Activated CD4-positive, CD25-positive, alpha-beta regulatory T cell treated with anti-CD3 and anti-CD28 coated beads, Interleukin-2, amount 50 U/mL, for 24 hours (primary cell): Measurements from ENCODE around the gene NETO2.
A peak's percentile ranks its signal among the peaks of the same experiment; 100 is the strongest.
"Not testable (repeated sequence)": the region's sequence is repeated elsewhere in the genome, so short reads cannot be mapped to it uniquely, and the experiment has no call there.

ENCODE experiments used
- ATAC-seq, 2 donors: fragments of 150-1000 bp; cut with Tn5 transposase; one replicate each; pipeline ENCODE4 v1.10.0; 2021; ENCODE audit warnings: mild to moderate bottlenecking in 1 of 2, moderate library complexity in 1 of 2

Gene NETO2, protein sequence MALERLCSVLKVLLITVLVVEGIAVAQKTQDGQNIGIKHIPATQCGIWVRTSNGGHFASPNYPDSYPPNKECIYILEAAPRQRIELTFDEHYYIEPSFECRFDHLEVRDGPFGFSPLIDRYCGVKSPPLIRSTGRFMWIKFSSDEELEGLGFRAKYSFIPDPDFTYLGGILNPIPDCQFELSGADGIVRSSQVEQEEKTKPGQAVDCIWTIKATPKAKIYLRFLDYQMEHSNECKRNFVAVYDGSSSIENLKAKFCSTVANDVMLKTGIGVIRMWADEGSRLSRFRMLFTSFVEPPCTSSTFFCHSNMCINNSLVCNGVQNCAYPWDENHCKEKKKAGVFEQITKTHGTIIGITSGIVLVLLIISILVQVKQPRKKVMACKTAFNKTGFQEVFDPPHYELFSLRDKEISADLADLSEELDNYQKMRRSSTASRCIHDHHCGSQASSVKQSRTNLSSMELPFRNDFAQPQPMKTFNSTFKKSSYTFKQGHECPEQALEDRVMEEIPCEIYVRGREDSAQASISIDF

DNA sequence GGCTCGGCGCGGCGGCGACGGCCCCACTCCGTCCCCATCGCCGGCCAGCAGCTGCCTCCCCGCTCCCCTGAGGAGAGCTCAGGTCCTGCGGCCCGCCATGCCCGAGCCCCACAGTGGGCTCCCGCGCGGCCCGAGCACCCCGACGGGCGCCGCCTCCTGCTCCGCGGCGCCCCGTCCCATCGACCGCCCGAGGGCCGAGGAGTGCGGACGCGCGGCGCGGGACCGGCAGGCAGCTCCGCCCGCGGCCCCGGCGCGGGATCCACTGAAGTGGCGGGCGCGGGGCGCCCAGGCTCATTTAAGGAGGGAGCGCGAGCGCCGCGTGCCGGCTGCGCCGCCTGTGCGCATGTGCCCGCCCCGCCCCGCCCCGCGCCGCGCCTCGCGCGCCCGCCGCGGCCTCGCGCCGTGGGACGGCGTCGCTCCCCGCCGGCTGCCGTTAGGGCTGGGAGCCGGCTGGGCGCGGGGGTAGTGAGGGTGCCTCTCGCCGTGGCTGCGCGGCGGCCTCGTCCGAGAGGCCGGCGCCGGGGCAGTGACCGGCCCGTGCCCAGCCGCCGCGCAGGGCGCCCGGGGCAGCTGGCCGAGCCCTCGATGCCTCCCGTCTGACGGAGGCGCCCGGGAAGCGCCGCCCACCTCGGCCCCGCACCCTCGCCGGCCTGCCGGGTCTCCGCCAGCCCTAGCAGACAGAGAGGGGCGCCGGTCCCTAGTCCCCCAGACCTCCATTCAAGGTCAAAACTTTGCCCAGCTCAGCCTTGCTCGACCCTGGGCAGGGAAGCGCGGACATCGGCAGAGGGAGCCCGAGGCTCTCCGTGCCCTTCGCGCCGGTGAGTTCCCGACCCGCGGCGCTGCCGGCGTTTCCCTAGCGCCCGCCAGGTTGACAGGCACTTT, at the start of gene NETO2:
NETO2 (minus strand) TSS at position 269 of the 882 bp plus-strand sequence. CDS start 333 bp downstream, outside the sequence.
- peak; percentile 71 to 73 for ATAC-seq

DNA sequence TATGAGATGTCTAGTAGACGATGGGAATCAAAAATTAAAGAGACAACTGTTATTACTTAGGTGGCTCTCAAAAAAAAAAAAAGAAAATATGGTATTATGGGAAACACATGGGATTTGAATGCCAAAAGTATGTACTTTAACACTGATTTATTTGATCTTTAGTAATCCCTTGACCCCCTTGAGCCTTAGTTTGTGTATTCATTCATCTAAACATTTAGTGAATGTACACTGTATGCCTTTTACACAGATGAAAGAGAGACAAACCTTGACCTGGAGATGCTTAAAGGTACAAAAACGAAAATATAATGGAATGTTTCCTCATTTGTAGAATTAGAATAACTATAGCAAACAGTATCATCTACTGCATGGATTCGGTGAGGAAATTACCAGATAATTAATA, 38.6 kb upstream of the NETO2 start:
- ATAC-seq, result no peak

DNA sequence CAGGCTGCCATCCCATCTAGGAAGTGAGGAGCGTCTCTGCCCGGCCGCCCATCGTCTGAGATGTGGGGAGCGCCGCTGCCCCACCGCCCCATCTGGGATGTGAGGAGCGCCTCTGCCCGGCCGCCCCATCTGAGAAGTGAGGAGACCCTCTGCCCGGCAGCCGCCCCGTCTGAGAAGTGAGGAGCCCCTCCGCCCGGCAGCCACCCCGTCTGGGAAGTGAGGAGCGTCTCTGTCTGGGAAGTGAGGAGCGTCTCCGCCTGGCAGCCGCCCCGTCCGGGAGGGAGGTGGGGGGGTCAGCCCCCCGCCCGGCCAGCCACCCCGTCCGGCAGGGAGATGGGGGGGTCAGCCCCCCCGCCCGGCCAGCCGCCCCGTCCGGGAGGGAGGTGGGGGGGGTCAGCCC, 37.3 kb upstream of the NETO2 start:
- not testable (repeated sequence) for ATAC-seq

DNA sequence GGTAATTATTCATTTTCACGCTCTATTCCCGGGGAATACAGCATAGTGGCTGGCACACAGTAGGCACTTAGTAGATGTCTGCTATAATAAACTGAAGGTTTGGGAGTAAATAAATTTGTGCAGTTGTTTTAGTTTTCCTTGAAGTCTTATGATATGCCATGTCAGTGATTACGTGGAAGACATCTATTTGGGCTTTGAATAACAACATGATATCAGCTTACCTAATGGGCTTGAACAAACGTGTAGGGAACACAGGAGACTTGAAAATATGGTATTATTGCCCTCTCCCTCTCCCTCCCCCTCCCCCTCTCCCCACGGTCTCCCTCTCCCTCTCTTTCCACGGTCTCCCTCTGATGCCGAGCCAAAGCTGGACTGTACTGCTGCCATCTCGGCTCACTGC, 36.3 kb upstream of the NETO2 start:
- ATAC-seq, result no peak

DNA sequence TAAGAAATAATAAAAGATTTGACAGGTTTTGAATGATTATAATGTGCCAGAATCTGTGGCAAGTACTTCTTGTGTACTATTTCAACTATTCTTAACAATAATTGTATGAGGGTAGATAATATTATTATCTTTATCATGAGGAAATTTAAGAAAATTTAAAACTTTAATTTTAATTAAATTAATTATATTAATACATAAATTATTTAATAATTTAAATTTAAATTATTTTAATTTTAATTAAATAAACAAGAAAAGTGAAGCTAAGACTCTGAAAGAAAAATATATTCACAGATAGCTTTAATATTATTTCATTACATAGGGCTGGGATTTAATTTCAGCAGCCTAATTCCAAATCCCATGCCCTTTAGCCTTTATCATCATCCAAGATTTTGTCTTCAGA, 31.4 kb upstream of the NETO2 start:
- no peak for ATAC-seq

DNA sequence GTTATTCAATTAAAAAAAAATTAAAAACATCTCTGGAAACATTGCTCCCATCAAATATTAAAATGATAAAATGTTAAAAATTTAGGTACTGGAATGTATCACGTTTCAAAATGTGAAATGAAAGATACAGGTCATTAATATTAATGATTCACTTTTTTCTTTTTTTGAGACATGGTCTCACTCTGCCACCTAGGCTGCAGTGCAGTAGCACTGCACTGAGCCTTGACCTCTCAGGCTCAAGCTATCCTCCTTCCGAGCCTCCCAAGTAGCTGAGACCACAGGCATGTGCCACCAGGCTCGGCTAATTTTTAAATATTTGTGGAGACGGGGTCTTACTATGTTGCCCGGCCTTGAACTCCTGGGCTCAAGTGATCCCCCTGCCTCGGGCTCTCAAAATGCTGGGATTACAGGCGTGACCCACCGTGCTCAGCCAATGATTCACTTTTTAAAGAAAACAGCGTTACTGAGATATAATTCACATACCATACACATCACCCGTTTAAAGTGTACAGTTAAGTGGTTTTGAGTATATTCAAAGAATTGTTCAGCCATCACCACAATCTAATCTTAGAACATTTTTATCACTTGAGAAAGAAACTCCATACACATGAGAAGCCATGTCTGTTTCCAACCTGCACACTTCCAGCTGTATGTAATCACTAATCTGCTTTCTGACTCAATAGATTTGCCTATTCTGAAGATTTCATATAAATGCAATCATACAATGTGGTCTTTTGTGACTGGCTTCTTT, 19.1 kb upstream of the NETO2 start:
- no peak for ATAC-seq

DNA sequence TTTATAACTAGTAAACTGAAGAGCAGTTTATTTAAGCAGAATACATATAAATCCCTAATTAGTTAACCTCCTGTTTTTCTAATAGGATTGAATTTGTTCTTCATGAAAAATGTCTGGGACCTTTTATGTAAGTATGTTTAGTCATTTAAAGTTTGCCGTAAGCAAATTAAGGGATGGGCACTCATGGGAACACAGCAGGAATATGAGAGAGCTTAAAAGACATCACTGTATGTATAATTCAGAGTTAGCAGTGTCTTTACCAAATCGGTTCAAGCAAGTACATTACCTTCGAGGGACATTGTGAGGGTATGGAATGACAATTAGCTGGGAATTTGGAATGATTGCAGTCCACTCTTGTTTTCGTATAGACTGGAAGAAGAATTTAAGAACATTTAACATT, 17.7 kb upstream of the NETO2 start:
- no peak for ATAC-seq

DNA sequence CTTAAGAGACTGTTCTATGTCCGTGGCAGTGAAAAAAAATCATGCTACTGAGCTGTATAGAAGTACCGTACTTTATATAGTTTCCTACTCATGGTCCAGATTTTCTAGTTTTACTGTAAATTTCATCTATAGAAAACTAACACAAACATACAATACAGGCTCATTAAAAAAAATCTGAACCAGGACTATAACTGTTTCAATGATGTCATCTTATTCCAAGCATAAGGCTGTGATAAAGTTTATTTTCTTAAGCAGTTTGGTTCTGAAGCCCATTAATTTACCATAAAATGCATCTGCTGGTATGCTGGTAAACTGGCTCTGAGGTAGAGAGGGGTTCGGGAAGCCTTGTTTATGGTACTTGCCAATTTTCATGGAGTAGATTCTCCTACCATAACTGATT, 16.7 kb upstream of the NETO2 start:
- no peak for ATAC-seq

DNA sequence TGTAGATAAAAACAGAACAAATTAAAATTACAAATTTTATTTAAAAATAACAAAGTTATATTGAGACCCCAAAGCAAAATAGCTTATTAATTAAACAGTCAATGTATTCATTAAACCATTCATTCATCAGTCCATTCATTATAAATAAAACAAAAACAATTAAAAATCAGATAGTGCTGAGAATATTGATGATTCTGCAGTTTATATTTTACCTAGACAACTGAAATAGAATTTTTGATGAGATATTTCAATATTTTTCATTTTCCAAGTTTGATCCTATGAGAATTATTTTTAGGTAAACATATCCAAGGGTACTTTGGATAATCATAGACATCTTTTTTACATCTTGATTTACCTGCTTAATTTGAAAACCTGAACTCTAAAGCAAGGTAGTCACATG, 15.2 kb upstream of the NETO2 start:
- no peak for ATAC-seq

DNA sequence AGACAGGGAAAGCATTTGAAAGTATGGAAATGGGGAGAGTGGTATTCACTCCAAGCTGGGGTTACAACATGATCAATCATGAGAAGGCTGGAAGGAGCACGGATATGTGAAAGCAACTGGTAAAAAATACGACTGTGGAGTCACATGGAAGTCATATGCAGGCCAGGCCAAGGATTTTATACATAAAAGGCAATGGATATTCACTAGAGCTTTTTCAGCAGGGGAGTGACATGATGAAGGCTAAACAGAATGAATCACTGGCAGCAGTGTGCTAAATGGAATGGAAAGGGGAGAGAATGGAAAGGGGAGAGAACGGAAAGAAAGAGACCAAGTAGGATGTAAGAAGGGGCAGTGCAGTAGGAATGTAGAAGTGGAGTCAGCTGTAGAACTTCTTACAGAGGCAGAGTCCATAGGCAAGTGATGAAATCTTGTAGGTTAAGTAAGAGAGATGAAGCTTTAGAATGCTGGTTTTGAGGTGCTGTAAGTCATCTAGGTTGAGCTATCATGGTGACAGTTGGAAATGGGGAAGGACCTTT, 13.0 kb upstream of the NETO2 start:
- ATAC-seq, result no peak

DNA sequence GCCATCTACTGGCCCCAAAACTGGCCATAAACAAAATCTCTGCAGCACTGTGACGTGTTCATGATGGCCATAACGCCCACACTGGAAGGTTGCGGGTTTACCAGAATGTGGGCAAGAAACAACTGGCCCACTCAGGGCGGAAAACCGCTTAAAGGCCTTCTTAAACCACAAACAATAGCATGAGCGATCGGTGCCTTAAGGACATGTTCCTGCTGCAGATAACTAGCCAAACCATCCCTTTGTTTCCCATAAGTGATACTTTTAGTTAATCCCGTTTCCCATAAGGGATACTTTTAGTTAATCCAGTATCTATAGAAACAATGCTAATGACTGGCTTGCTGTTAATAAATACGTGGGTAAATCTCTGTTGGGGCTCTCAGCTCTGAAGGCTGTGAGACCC, 8.8 kb upstream of the NETO2 start:
- ATAC-seq, result not testable (repeated sequence)

DNA sequence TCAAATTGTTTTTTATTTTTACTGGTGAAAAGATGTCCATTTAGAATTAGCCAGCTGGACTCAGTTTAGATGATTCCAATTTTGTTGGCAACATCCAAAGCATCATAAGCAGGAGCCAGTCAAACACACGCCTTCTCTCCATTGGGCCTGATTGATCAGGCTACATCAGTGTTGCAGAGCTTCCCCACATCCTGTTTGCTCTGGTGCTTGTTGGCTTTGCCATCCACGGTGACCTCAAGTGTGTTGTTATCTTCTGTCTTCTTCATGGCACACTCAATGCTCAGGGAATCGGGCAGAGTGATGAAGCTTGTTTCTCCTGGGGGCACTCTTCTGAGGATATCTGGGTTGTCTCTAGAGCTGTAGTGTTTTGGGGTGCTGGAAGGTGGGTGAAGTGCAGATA, 6.3 kb upstream of the NETO2 start:
- ATAC-seq, result no peak

DNA sequence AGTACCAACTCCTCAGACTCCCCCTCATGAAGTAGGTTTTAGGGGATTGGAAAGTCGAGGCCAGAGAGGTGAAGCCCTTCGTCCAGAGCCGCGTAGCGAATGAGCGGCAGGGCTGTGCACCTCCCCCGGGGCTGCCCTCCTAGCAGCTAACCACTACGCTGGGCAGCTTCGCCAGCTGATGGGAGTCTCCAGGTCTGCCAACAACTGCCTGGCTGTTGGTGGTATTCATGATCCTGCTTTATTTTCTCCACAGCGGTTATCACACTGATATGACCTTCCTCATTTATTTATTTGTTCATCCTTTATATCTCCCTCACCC, 773 bp upstream of the NETO2 start:
- ATAC-seq, result no peak

DNA sequence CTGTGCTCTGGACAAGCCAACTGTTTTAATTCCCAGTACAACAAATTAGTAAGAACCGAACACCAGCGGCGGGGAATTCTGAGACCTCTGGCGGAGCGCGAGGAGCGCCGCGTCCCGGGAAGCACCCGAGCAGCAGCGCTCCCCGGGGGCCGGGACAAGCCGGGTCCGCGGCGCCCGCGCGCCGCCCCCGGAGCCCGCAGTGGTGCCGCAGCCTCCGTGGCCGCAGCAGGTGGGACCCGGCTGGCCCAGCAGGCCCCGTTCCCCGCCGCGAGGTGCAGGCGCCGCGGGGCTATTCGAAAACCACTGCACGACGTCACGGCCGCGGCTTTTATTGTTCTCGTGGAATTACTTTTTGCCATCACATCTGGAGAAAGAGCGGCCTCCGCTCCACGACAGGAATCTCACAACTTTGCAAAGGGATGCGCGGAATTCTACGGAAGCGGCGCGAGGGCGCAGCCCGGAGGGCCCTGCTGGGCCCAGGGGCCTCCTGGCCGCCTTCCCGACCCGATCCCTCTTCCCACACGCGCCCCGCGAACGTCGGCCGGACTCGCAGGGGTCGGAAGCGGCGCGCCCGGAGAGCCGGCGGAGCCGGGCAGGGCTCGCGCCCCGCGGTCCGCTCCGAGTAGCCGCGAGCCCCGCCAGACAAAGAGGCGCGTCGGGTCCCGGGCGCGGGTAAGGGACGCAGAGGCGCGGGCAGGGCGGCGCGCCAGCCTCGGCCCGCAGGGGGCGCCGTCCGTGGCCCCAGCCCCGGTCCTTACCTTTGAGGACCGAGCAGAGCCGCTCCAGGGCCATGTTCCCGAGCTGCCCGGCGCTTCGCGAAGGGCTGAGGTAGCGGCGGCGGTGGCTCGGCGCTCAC, 696 bp downstream of the NETO2 start:
- ATAC-seq, result peak; percentile 74 to 81

DNA sequence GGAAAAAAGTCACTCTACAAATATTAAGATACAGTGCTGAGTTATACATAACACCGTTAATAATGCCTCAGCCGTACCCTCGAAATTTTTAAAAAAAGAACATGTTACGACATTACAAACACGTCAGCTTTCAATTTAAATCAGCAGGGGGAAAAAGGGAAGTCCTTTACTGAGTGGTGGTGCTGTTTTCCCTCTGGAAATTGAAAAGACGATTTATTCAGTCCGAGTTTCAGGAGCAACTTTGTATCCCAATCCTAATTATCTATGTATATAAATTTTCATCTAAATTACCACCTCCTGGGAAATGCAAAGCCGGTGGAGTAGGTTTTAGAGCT, 1.3 kb downstream of the NETO2 start:
- no peak for ATAC-seq

DNA sequence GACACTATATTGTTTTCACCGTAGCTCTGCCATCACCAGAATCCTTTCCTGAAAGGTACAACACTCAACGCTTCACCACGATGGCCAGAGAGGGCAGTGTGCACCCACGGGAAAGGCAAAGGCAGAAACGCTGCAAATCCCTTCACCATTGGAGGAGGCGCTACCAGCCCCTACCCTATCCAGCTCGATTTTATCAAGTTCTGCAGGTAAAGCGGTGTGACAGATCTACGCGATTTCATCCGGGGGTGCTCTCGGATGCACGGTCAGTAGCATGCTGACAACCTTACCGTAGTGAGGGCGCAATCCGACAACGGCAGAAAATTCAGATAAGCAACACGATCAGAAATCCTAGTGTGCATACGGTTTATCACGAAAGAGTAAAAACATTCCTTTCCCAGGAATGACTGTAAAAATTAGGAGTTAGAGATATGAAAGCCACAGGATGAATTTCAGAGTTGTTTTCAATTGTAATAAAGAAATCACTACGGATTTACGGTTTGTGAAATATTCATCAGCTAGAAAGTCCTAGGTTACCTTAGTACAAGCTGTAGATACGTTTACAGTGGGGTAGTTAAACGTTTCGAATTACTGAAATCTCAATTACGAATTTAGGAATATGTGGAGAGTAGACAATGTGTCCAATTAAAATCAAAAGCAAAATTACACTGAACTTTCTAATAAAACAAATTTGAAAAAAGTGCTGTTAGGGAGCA, 1.8 kb downstream of the NETO2 start:
- peak; percentile 55 to 57 for ATAC-seq

DNA sequence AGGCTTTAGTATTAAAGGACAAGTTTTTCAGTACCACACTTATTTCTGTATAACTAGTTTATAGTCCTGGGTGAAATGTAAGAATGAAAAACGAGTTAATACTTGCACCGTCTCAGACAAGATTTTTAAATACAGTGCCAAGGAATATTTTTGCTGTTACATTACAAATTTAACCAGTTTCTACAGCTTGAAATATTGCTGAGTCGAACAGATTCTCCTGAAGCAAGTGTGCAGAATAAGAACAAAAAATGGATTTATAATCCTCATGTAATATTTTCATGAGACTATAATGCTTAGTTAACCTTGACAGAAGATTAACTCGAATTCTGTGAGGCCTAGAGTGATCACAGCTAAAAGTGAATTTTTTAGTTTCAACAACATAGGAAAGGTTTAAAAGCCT, 3.1 kb downstream of the NETO2 start:
- no peak for ATAC-seq

DNA sequence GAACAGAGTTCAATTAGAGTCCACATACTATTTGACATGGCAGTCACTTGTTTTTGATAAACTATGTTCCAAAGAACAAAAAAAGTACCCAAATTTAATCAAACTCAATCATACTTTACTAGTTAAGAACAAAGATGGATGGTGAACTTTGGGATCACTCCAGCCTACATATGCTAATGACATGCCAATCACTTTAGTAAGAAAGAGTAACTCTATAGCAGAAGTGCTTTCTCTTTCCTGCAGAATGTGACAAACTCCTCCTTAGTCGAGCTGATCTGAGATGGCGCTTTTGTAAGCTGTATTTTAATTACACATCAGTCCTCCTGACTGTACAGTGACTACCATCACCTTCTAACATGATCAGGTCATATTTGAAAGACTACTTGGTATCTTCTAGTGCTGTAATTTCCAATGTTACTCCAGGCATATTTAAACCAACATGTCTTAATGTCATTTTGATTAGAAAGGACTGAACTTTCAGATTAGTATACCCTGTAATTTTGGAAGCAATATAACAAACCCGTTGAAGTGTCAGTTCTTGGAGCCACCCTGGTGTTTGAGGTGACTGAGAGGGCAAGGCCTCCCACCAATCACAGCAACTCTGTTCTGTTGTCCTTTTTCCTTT, 4.1 kb downstream of the NETO2 start:
- ATAC-seq, result no peak

DNA sequence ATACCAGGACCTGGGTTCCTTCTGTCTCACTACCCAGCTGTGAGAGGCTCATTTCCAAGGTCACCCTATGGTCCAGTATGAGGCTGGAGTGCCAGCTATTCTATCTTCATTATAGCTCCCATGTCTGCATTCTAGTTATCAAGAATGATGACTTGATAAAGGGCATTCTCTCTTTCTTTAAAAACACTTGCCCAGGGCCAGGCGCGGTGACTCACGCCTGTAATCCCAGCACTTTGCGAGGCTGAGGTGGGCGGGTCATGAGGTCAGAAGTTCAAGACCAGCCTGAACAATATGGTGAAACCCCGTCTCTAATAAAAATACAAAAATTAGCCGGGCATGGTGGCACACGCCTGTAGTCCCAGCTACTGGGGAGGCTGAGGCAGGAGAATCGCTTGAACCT, 5.8 kb downstream of the NETO2 start:
- ATAC-seq, result not testable (repeated sequence)

DNA sequence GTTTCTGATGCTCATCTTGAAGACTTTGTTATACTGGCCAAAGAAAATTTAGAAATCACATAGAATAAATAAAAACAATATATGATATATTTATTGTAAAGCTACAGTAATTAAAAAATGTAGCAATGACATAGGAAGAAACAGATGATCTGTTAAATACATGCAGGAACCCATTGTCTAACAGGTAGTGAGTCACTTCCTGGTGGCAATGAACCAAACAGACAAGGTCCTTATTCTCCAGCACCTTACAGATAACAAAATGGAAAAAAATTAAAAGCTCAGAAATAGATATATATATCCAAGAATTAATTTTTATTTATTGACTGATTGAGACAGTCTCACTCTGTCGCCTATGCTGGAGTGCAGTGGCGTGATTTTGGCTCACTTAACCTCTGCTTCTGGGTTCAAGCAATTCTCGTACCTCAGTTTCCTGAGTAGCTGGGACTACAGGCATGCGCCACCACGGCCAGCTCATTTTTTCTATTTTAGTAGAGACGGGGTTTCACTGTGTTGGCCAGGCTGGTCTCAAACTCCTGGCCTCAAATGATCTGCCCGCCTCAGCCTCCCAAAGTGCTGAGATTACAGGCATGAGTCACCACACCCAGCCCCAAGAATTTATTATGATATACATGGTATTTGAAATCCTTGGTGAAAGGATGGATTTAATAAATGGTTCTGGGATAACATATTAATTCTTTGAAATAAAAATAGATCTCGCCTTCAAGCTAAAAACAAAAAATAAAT, 7.5 kb downstream of the NETO2 start:
- peak; percentile 62 to 64 for ATAC-seq
